ENCODE measurements around the gene BCO1.

The BCO1 gene

GRCh38 chr16:81266680-81267095 is 28.2 kb downstream of the BCO1 start:
- TF ChIP-seq CTCF (IDR thresholded peaks at IDR 0.05), result no peak
- no peak overlapping the region for H3K4me3 ChIP-seq
- no peaks in the 10 kb centered on the region for H3K9me3 ChIP-seq
- intact Hi-C loops (cut with DNase I; ENCODE audit: low total_unique reads), result no loop called here
- no peak overlapping the region for H3K27ac ChIP-seq
- H3K36me3 ChIP-seq, result no peaks in the 10 kb centered on the region
- peaks cover 0 to 8% (median 6%) of the 10 kb centered on the region in 4 donors for H3K4me1 ChIP-seq
- no peak for DNase-seq
- H3K27me3 ChIP-seq, result no peaks in the 10 kb centered on the region

DNA sequence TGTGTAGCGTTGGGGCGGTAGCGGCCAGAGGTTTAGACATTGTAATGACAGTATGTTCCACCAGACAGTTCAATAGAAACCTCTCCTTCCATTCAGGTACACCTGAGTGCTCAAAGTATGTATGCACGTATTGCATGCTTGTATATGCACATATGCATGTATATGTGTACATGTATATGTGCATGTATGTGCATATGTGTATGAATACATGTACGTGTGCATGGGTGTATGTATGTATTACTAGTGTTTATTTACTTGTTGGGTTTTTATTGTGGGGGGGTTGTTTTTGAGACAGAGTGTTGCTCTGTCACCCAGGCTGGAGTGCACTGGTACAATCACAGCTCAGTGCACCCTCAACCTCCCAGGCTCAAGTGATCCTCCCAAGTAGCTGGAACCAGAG is 30.0 kb downstream of the BCO1 start:
- Histone ChIP-seq H3K4me3 (no peak overlapping the region), H3K27me3 (no peaks in the 10 kb centered on the region), H3K36me3 (no peaks in the 10 kb centered on the region), H3K9me3 (no peaks in the 10 kb centered on the region), H3K27ac (no peak overlapping the region), H3K4me1 (peaks cover 0 to 8% (median 6%) of the 10 kb centered on the region in 4 donors)
- intact Hi-C loops (cut with DNase I; ENCODE audit: low total_unique reads), result no loop called here
- no peak for DNase-seq
- TF ChIP-seq CTCF (IDR thresholded peaks at IDR 0.05), result no peak

- no peaks in the 10 kb centered on the region for H3K4me1 ChIP-seq
- no peak overlapping the region for H3K27ac ChIP-seq
- H3K4me3 ChIP-seq, result no peak overlapping the region
- DNase-seq, result no peak
- no peak for TF ChIP-seq CTCF (IDR thresholded peaks at IDR 0.05)
- intact Hi-C loops (cut with DNase I; ENCODE audit: low total_unique reads), result no loop called here
- H3K9me3 ChIP-seq, result no peaks in the 10 kb centered on the region
- no peaks in the 10 kb centered on the region for H3K36me3 ChIP-seq
- H3K27me3 ChIP-seq, result peaks cover 0 to 6% of the 10 kb centered on the region in 2 donors
These were observed 34.9 kb downstream of the BCO1 start for GRCh38 chr16:81273223-81273950.

DNA sequence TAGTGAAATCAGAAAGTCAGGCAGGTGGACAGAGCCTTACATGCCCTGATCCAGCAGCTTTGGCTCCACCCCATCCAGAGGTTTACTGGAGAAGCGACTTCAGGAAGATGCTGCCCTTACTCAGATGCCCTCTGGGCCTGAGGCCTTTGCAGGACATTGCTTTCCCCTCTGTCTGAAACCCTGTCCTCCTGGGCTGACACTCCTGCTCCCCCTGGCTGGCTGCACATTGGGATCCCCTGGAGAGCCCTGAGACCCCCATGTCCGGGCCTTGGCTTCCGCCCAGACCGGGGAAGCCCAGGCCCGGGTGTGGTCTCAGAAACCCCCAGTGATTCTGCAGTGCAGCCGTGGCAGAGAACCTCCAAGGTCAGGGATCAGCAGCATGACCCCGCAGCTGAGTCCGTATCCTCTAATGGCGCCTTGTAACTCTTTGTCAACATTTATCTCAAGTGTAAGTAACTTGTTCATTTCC is 36.6 kb downstream of the BCO1 start:
- no peak for DNase-seq
- H3K4me1 ChIP-seq, result no peaks in the 10 kb centered on the region
- intact Hi-C loops (cut with DNase I; ENCODE audit: low total_unique reads), result no loop called here
- no peak for TF ChIP-seq CTCF (IDR thresholded peaks at IDR 0.05)
- H3K27me3 ChIP-seq, result peaks cover 0 to 6% of the 10 kb centered on the region in 2 donors
- no peak overlapping the region for H3K27ac ChIP-seq
- no peaks in the 10 kb centered on the region for H3K36me3 ChIP-seq
- no peak overlapping the region for H3K4me3 ChIP-seq
- H3K9me3 ChIP-seq, result no peaks in the 10 kb centered on the region

- no peaks in the 10 kb centered on the region for H3K4me1 ChIP-seq
- H3K36me3 ChIP-seq, result no peaks in the 10 kb centered on the region
- no peak for DNase-seq
- H3K4me3 ChIP-seq, result no peak overlapping the region
- H3K27me3 ChIP-seq, result peaks cover 0 to 6% of the 10 kb centered on the region in 2 donors
- intact Hi-C loops (cut with DNase I; ENCODE audit: low total_unique reads), result no loop called here
- no peaks in the 10 kb centered on the region for H3K9me3 ChIP-seq
- no peak for TF ChIP-seq CTCF (IDR thresholded peaks at IDR 0.05)
- no peak overlapping the region for H3K27ac ChIP-seq
These were observed 37.3 kb downstream of the BCO1 start for GRCh38 chr16:81275795-81276194.
